Mesenchymal stem cell (in vitro differentiated cells and primary cell): ENCODE data around the gene EFHD1. TPM values are rescaled to one million over a fixed set of nuclear protein-coding genes. Genes with fewer than 3 reads are reported as not detected.

ENCODE experiments used
- small RNA-seq: library from polyadenylated mRNA; stranded (forward); fragments of <200 nt; extraction: miRNeasy Mini kit (QIAGEN cat#:217004); gene quantifications from one replicate; pipeline ENCODE3, GENCODE V24; 2013; ENCODE audit warnings: low read depth

EFHD1 gene

Small RNA genes lying within 50 kb of the gene (small RNA-seq; reads per million reads assigned to genes)
- not detected for gene RN7SL359P
